CD4-positive, alpha-beta T cell treated with Interleukin-2 at 100 ng/mL for 4 hours (primary cell): ENCODE data around the gene ALDH3A1.

ENCODE experiments used
- DNase-seq: peaks from one replicate; pipeline ENCODE4 v3.0.0-alpha.2; 2020; ENCODE audit warnings: low spot score

The ALDH3A1 gene

GRCh38 chr17:19703106-19703827, 44.8 kb downstream of the ALDH3A1 start:
- no peak for DNase-seq

- no peak for DNase-seq
These were observed 45.9 kb downstream of the ALDH3A1 start for GRCh38 chr17:19702217-19702641.
